Effector memory CD8-positive, alpha-beta T cell (primary cell): ENCODE data around the gene RAB7B.

Experiments used
- ATAC-seq: fragments of 150-1000 bp; cut with Tn5 transposase; replicated peaks from 2 replicates; pipeline ENCODE4 v1.10.0; 2021; ENCODE audit warnings: mild to moderate bottlenecking, moderate library complexity
- DNase-seq, 3 experiments: peaks; one replicate each; pipeline ENCODE4 v3.0.0; 2021
- H3K27ac Mint-ChIP-seq, 2 donors: one replicate each; pipeline ENCODE4 v1.8.0; 2022; ENCODE audit warnings: mild to moderate bottlenecking in 2 of 2, mixed read lengths in 2 of 2, moderate library complexity in 2 of 2
- H3K27me3 Mint-ChIP-seq, 2 donors: one replicate each; pipeline ENCODE4 v1.8.0; 2022; ENCODE audit warnings: mixed read lengths in 2 of 2
- H3K36me3 Mint-ChIP-seq: one replicate; pipeline ENCODE4 v1.8.0; 2022; ENCODE audit warnings: mild to moderate bottlenecking, moderate library complexity, mixed read lengths; ENCODE audit not compliant: insufficient read depth
- H3K4me1 Mint-ChIP-seq, 2 donors: one replicate each; pipeline ENCODE4 v1.8.0; 2022; ENCODE audit warnings: low read depth in 2 of 2, mixed read lengths in 2 of 2
- H3K4me3 Mint-ChIP-seq, 2 donors: one replicate each; pipeline ENCODE4 v1.8.0; 2022; ENCODE audit warnings: mild to moderate bottlenecking in 2 of 2, mixed read lengths in 2 of 2, moderate library complexity in 2 of 2
- H3K9me3 Mint-ChIP-seq, 2 donors: one replicate each; pipeline ENCODE4 v1.8.0; 2022; ENCODE audit warnings: mixed read lengths in 2 of 2

RAB7B gene

GRCh38 chr1:206036663-206037455, 33.7 kb upstream of the RAB7B start:
- Mint-ChIP-seq H3K36me3 (no peaks in the 10 kb centered on the region), H3K27ac (no peak overlapping the region), H3K9me3 (no peaks in the 10 kb centered on the region), H3K4me3 (no peak overlapping the region), H3K27me3 (peaks cover 8 to 23% of the 10 kb centered on the region in 2 donors), H3K4me1 (peaks cover 12 to 19% of the 10 kb centered on the region in 2 donors)
- ATAC-seq (no peak), DNase-seq (no peak)

GRCh38 chr1:206035027-206035426, 31.8 kb upstream of the RAB7B start:
- H3K36me3 Mint-ChIP-seq: no peaks in the 10 kb centered on the region
- no peaks in the 10 kb centered on the region for H3K9me3 Mint-ChIP-seq
- DNase-seq: no peak
- H3K4me3 Mint-ChIP-seq: peak overlapping the region in 1 of 2 donors; percentile 69
- H3K4me1 Mint-ChIP-seq: peaks cover 7 to 18% of the 10 kb centered on the region in 2 donors
- H3K27me3 Mint-ChIP-seq: peaks cover 12 to 25% of the 10 kb centered on the region in 2 donors
- ATAC-seq: peak; percentile 48
- peak overlapping the region in 1 of 2 donors; percentile 15 for H3K27ac Mint-ChIP-seq

- H3K27ac Mint-ChIP-seq: no peak overlapping the region
- H3K4me1 Mint-ChIP-seq: peaks cover 0 to 10% of the 10 kb centered on the region in 2 donors
- no peak for DNase-seq
- H3K9me3 Mint-ChIP-seq: no peaks in the 10 kb centered on the region
- peaks cover 36 to 44% of the 10 kb centered on the region in 2 donors for H3K27me3 Mint-ChIP-seq
- no peak overlapping the region for H3K4me3 Mint-ChIP-seq
- H3K36me3 Mint-ChIP-seq: no peaks in the 10 kb centered on the region
- ATAC-seq: no peak
Measured at GRCh38 chr1:206032380-206033140, 29.4 kb upstream of the RAB7B start.

DNA sequence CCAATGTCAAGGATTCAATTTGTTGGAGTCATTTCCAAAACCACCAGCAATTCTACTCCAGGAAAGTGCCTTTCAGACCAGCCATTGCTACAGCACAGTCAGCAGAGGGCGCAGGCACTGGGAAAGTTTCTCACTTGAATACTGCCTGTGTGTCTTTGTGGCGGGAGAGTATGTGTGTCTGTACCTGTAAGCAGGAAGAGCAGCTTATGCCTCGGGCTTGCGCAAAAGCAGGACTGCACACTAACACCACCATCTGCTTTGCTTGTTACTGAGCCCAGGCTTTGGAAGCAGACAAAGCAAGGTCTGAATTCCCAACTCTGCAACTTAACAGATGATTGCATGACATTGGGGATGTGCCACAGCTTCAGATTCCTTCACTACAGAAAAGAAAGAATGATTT, 27.5 kb upstream of the RAB7B start:
- Mint-ChIP-seq H3K36me3 (no peaks in the 10 kb centered on the region), H3K27me3 (peaks cover 39% of the 10 kb centered on the region in 2 donors), H3K27ac (no peak overlapping the region), H3K4me1 (peaks cover 0 to 10% of the 10 kb centered on the region in 2 donors), H3K9me3 (no peaks in the 10 kb centered on the region), H3K4me3 (no peak overlapping the region)
- peak; percentile 38 to 53 (median 40) for DNase-seq
- ATAC-seq: peak; percentile 77

DNA sequence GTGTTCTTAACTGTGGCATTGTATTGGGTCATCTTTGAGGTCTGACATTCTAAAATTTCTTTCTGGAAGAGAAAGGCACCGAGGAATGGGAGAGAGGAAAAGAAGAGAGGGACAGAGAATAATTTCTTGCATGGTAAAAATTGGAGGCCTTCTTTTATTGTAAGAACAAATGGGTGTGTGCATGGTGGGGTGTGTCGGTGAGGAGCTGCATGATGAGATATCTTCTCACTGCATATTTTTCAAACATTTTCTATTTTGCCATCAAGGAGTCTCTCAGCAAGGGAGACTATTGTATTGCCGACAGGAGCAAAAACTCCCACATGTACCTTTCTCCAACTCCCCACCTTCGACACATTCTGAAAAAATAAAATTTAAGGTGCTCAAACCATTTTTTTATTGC, 27.0 kb upstream of the RAB7B start:
- peaks cover 38 to 39% of the 10 kb centered on the region in 2 donors for H3K27me3 Mint-ChIP-seq
- H3K27ac Mint-ChIP-seq: no peak overlapping the region
- H3K36me3 Mint-ChIP-seq: no peaks in the 10 kb centered on the region
- peaks cover 0 to 8% of the 10 kb centered on the region in 2 donors for H3K4me1 Mint-ChIP-seq
- ATAC-seq (no peak), DNase-seq (no peak)
- no peaks in the 10 kb centered on the region for H3K9me3 Mint-ChIP-seq
- H3K4me3 Mint-ChIP-seq: no peak overlapping the region

- no peak overlapping the region for H3K27ac Mint-ChIP-seq
- H3K27me3 Mint-ChIP-seq: peaks cover 33% of the 10 kb centered on the region in 2 donors
- H3K9me3 Mint-ChIP-seq: no peaks in the 10 kb centered on the region
- H3K4me3 Mint-ChIP-seq: no peak overlapping the region
- no peak for DNase-seq
- no peak for ATAC-seq
- H3K4me1 Mint-ChIP-seq: peaks cover 0 to 4% of the 10 kb centered on the region in 2 donors
- no peaks in the 10 kb centered on the region for H3K36me3 Mint-ChIP-seq
Measured at GRCh38 chr1:206029484-206029883, 26.3 kb upstream of the RAB7B start.

- no peaks in the 10 kb centered on the region for H3K9me3 Mint-ChIP-seq
- no peak for ATAC-seq
- H3K27me3 Mint-ChIP-seq: peaks cover 47 to 68% of the 10 kb centered on the region in 2 donors
- no peak for DNase-seq
- H3K36me3 Mint-ChIP-seq: no peaks in the 10 kb centered on the region
- no peak overlapping the region for H3K27ac Mint-ChIP-seq
- peaks cover 0 to 3% of the 10 kb centered on the region in 2 donors for H3K4me1 Mint-ChIP-seq
- H3K4me3 Mint-ChIP-seq: no peak overlapping the region
Measured at GRCh38 chr1:206025283-206025820, 22.2 kb upstream of the RAB7B start.

GRCh38 chr1:206023695-206024094, 20.5 kb upstream of the RAB7B start, which contains the start of gene CTSE:
Gene CTSE (minus strand): TSS chr1:206023895. CDS start chr1:206023791, 104 bp downstream.
- Mint-ChIP-seq H3K4me1 (peaks cover 0 to 3% of the 10 kb centered on the region in 2 donors), H3K27me3 (peaks cover 36 to 54% of the 10 kb centered on the region in 2 donors), H3K36me3 (no peaks in the 10 kb centered on the region), H3K9me3 (no peaks in the 10 kb centered on the region), H3K27ac (no peak within 1 kb of the TSS), H3K4me3 (no peak within 1 kb of the TSS)
- no peak for ATAC-seq
- DNase-seq: no peak

- DNase-seq: no peak
- peaks cover 0 to 3% of the 10 kb centered on the region in 2 donors for H3K4me1 Mint-ChIP-seq
- no peaks in the 10 kb centered on the region for H3K9me3 Mint-ChIP-seq
- no peak for ATAC-seq
- H3K4me3 Mint-ChIP-seq: no peak overlapping the region
- no peak overlapping the region for H3K27ac Mint-ChIP-seq
- H3K27me3 Mint-ChIP-seq: peaks cover 28 to 44% of the 10 kb centered on the region in 2 donors
- no peaks in the 10 kb centered on the region for H3K36me3 Mint-ChIP-seq
Measured at GRCh38 chr1:206022766-206023165, 19.6 kb upstream of the RAB7B start.

- DNase-seq: no peak
- Mint-ChIP-seq H3K9me3 (no peaks in the 10 kb centered on the region), H3K4me1 (peaks cover 0 to 3% of the 10 kb centered on the region in 2 donors), H3K27me3 (peaks cover 28 to 39% of the 10 kb centered on the region in 2 donors), H3K36me3 (no peaks in the 10 kb centered on the region), H3K27ac (peak overlapping the region in 1 of 2 donors; percentile 27), H3K4me3 (no peak overlapping the region)
- ATAC-seq: no peak
Measured at GRCh38 chr1:206021626-206022365, 18.6 kb upstream of the RAB7B start.

DNA sequence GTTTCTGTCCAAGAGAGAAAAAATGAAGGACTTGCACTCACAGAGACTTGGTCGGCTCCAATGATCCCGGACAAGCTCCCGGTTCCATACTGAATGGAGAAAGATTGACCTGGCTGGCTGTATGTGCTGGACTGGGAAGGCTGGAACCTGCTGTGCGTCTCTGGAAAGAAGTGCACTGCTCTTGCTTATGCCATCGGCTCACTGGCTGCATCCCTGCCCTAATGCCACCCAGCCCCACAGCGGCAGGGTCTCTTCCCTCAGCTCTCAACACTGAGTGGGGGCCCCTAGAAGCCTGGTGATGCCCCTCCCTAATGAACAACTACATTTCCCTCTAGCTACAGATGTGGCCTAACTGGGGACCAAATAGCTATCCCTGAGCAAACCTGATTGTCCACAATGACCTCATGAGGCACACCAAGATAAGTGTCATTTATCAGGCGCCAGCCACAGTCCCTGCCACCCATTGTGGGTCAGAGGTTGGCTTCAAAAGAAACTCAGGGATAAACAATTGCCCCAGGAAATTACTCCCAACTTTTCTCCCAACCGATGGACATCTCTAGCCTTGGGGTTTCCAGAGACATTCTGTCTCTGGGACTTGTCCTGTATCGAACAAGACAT, 17.9 kb upstream of the RAB7B start:
- ATAC-seq: no peak
- Mint-ChIP-seq H3K27ac (peak overlapping the region in 1 of 2 donors; percentile 27), H3K4me1 (peaks cover 0 to 3% of the 10 kb centered on the region in 2 donors), H3K27me3 (peaks cover 28 to 39% of the 10 kb centered on the region in 2 donors), H3K4me3 (no peak overlapping the region), H3K36me3 (no peaks in the 10 kb centered on the region), H3K9me3 (no peaks in the 10 kb centered on the region)
- no peak for DNase-seq

GRCh38 chr1:206020393-206021007, 17.3 kb upstream of the RAB7B start:
- H3K9me3 Mint-ChIP-seq: no peaks in the 10 kb centered on the region
- no peak for DNase-seq
- no peaks in the 10 kb centered on the region for H3K36me3 Mint-ChIP-seq
- peaks cover 28 to 39% of the 10 kb centered on the region in 2 donors for H3K27me3 Mint-ChIP-seq
- H3K4me1 Mint-ChIP-seq: peaks cover 0 to 3% of the 10 kb centered on the region in 2 donors
- H3K27ac Mint-ChIP-seq: no peak overlapping the region
- ATAC-seq: no peak
- H3K4me3 Mint-ChIP-seq: no peak overlapping the region
